Left forelimb (tissue), 1 donor: ENCODE data around the gene OR11G2.
"Not testable (repeated sequence)": the region's sequence is repeated elsewhere in the genome, so short reads cannot be mapped to it uniquely, and the experiment has no call there.

Experiments
- DNase-seq: peaks from one replicate; pipeline ENCODE4 v3.0.0-alpha.2; 2018; ENCODE audit warnings: low spot score

The OR11G2 gene

GRCh38 chr14:20228681-20229080, 38.0 kb downstream of the OR11G2 start, which contains the start of gene OR11H7:
Gene OR11H7 (plus strand): TSS chr14:20228981.
- no peak for DNase-seq

DNA sequence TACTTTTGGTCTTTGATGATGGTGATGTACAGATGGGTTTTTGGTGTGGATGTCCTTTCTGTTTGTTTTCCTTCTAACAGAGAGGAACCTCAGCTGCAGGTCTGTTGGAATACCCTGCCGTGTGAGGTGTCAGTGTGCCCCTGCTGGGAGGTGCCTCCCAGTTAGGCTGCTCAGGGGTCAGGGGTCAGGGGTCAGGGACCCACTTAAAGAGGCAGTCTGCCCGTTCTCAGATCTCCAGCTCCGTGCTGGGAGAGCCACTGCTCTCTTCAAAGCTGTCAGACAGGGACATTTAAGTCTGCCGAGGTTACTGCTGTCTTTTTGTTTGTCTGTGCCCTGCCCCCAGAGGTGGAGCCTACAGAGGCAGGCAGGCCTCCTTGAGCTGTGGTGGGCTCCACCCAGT, 44.7 kb downstream of the OR11G2 start:
- DNase-seq = not testable (repeated sequence)

DNA sequence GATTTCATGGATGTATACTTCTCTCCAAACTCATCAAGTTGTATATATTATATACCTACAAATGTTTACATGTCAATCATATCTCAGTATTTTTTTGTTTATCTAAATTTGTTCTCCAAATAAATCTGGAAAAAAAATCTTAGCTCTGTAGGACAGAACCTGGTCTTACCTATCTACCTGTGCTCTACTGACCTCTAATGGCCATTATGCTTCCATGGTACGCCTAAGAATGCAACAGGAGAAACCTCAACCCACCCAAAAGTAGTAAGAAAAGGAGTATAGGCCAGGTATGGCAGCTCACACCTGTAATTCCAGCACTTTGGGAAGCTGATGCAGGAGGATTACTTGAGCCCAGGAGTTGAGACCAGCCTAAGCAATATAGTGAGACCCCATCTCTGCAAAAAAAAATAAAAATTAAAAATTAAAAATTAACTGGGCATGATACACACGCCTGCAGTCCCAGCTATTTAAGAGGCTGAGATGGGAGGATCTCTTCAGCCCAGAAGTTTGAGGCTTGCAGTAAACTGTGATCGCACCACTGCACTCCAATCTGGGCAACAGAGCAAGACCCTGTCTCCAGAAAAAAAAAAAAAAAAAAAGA, 57.0 kb downstream of the OR11G2 start:
- no peak for DNase-seq
